PC-9 (cell line): Measurements from ENCODE around the gene C9. TPM values are rescaled to one million over a fixed set of nuclear protein-coding genes. Genes with fewer than 3 reads are reported as not detected.

Experiments
- BruUV-seq: library from RNA; stranded (reverse); fragments of 400-500 nt; replicated peaks from 2 replicates; lab custom pipeline; 2021; lab: Mats Ljungman, UMichigan
- CTCF ChIA-PET: fragments of 300-600 bp; sonication (Branson Sonifier 250); formaldehyde crosslinking; loops from one replicate; lab custom pipeline; 2022; ENCODE audit warnings: antibody characterized with exemption; lab: Charles Lee
- POLR2A ChIA-PET: fragments of 300-600 bp; sonication (Branson Sonifier 250); formaldehyde crosslinking; loops from one replicate; lab custom pipeline; 2022; ENCODE audit warnings: antibody characterized with exemption; ENCODE audit not compliant: unreplicated experiment; lab: Charles Lee
- DNase-seq, 2 experiments: peaks; one replicate each; pipeline versions ENCODE4 v3.0.0 to v3.0.0-alpha.2; 2015 to 2022; ENCODE audit warnings: mixed read lengths in 1 of 2
- H2AFZ ChIP-seq: fragments of 200-600 bp; sonication (generic); 2 replicates; pipeline ENCODE4 v1.8.1; 2017; ENCODE audit warnings: antibody characterized with exemption
- H3F3A ChIP-seq: fragments of 200-600 bp; sonication (generic); 2 replicates; pipeline ENCODE4 v1.8.1; 2017; ENCODE audit warnings: antibody characterized with exemption, mild to moderate bottlenecking, low read depth; ENCODE audit not compliant: insufficient read depth
- H3K27ac ChIP-seq: fragments of 200-600 bp; sonication (generic); 2 replicates; pipeline ENCODE4 v1.6.1; 2016; ENCODE audit warnings: mixed run types
- H3K27me3 ChIP-seq: fragments of 200-600 bp; sonication (generic); 2 replicates; pipeline ENCODE4 v1.6.1; 2016; ENCODE audit warnings: low read depth, mixed run types; ENCODE audit not compliant: insufficient read depth
- H3K36me3 ChIP-seq: fragments of 200-600 bp; sonication (generic); 2 replicates; pipeline ENCODE4 v1.6.1; 2016; ENCODE audit warnings: low read depth, mixed run types
- H3K4me1 ChIP-seq: fragments of 200-600 bp; sonication (generic); replicated peaks from 2 replicates; pipeline ENCODE4 v1.6.1; 2016; ENCODE audit warnings: mixed run types; ENCODE audit not compliant: insufficient read depth
- H3K4me2 ChIP-seq: fragments of 200-600 bp; sonication (generic); 2 replicates; pipeline ENCODE4 v1.6.1; 2017; ENCODE audit warnings: mixed run types
- H3K4me3 ChIP-seq: fragments of 200-600 bp; sonication (generic); 2 replicates; pipeline ENCODE4 v1.6.1; 2016; ENCODE audit warnings: mixed run types
- H3K79me2 ChIP-seq: fragments of 200-600 bp; sonication (generic); 2 replicates; pipeline ENCODE4 v1.6.1; 2017; ENCODE audit warnings: low read depth, mixed run types
- H3K9me2 ChIP-seq: fragments of 200-600 bp; sonication (generic); 2 replicates; pipeline ENCODE4 v1.8.1; 2017; ENCODE audit warnings: mild to moderate bottlenecking; ENCODE audit not compliant: insufficient read depth
- H3K9me3 ChIP-seq: fragments of 200-600 bp; sonication (generic); 2 replicates; pipeline ENCODE4 v1.8.1; 2016; ENCODE audit warnings: low read depth; ENCODE audit not compliant: insufficient read depth
- H4K20me1 ChIP-seq: fragments of 200-600 bp; sonication (generic); 2 replicates; pipeline ENCODE4 v1.8.1; 2017; ENCODE audit not compliant: insufficient read depth
- CTCF ChIP-seq: fragments of 200-600 bp; sonication (generic); conservative IDR thresholded peaks from 2 replicates; pipeline ENCODE4 v1.6.1; 2017; ENCODE audit warnings: mixed run types, antibody characterized with exemption, mild to moderate bottlenecking, moderate library complexity
- EZH2 ChIP-seq: fragments of 200-600 bp; sonication (generic); IDR thresholded peaks from 2 replicates; pipeline ENCODE4 v1.8.0; 2017; ENCODE audit warnings: antibody characterized with exemption, low read depth
- intact Hi-C: fragments of 100-400 bp; cut with micrococcal nuclease; formaldehyde crosslinking; loops from one replicate; pipeline ENCODE4 v1.10.0; 2022; ENCODE audit not compliant: unreplicated experiment
- total RNA-seq: library from RNA; stranded (reverse); gene quantifications from 2 replicates; pipeline ENCODE4 v1.2.3, GENCODE V29; 2021

Gene C9
- total RNA-seq, 1 experiment from 2014 or later = not detected

- H3K36me3 ChIP-seq = no peaks in the 10 kb centered on the region
- no peaks in the 10 kb centered on the region for H3K4me1 ChIP-seq
- H3F3A ChIP-seq = no peaks in the 10 kb centered on the region
- ChIA-PET POLR2A (no interaction called here), CTCF (no interaction called here)
- no TSS peak for BruUV-seq
- H4K20me1 ChIP-seq = no peaks in the 10 kb centered on the region
- H2AFZ ChIP-seq = 0 out of 2 replicates have a peak overlapping the region, but pooled peaks have one; percentile 37
- H3K4me2 ChIP-seq = no peak overlapping the region
- H3K9me2 ChIP-seq = 0 out of 2 replicates have a peak, but pooled peaks cover under 1% of the 10 kb centered on the region
- no peak overlapping the region for H3K27ac ChIP-seq
- no peak overlapping the region for H3K4me3 ChIP-seq
- intact Hi-C loops = no loop called here
- TF ChIP-seq EZH2 (no peak), CTCF (no peak)
- H3K27me3 ChIP-seq = no peaks in the 10 kb centered on the region
- H3K9me3 ChIP-seq = peaks cover 9% of the 10 kb centered on the region; the same call in 1 of the 2 replicates
- H3K79me2 ChIP-seq = no peaks in the 10 kb centered on the region
- DNase-seq = no peak
These were observed 61.8 kb downstream of the C9 start for GRCh38 chr5:39302472-39302871.

DNA sequence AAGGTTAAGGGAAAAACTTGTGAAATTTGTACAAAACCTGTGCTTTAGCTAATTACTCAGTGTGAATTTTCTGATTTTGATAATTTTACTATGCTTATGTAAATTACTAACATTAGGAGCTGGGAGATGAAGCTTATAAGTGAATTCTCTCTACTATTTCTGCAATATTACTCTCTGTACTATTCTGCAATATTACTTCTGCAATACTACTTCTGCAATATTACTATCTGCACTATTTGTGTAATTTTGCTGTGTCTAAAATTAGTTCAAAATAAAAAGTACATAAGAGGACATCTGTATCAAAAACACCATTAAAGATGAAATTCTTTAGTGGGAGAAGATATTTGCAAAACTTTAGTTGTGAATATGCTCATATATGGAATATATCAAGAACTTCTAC lies 62.9 kb downstream of the C9 start:
- H3K9me3 ChIP-seq = peaks cover 9% of the 10 kb centered on the region; the same call in 1 of the 2 replicates
- no peak overlapping the region for H3K4me3 ChIP-seq
- ChIA-PET CTCF (interaction anchor here (0.7 kb wide), 1 partner anchor 9 kb away, joined by 3 read pairs; no protein-coding TSS in a partner anchor), POLR2A (interaction anchor here (0.7 kb wide), 1 partner anchor 85 kb away, joined by 4 read pairs; no protein-coding TSS in a partner anchor)
- H2AFZ ChIP-seq = no peak overlapping the region
- H3K79me2 ChIP-seq = no peaks in the 10 kb centered on the region
- no peaks in the 10 kb centered on the region for H3F3A ChIP-seq
- TF ChIP-seq EZH2 (no peak), CTCF (no peak)
- H3K9me2 ChIP-seq = no peaks in the 10 kb centered on the region
- no peak overlapping the region for H3K4me2 ChIP-seq
- DNase-seq = no peak
- no peaks in the 10 kb centered on the region for H3K36me3 ChIP-seq
- H4K20me1 ChIP-seq = no peaks in the 10 kb centered on the region
- no peak overlapping the region for H3K27ac ChIP-seq
- no TSS peak for BruUV-seq
- H3K27me3 ChIP-seq = no peaks in the 10 kb centered on the region
- intact Hi-C loops = no loop called here
- no peaks in the 10 kb centered on the region for H3K4me1 ChIP-seq

DNA sequence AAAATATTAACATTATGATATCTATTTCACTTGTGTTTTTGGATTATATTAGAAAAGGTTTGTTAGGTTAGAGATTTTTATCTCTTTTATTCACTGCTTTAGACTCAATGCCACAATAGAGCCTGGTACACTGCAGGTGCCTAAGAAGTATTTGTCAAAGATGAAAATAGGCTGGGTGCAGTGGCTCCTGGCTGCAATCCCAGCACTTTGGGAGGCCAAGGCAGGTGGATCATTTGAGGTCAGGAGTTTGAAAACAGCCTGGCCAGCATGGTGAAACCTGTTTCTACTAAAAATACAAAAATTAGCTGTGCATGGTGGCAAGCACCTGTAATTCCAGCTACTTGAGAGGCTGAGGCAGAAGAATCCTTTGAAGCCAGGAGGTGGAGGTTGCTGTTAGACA lies 64.3 kb downstream of the C9 start:
- 0 out of 2 replicates have a peak, but pooled peaks cover 3% of the 10 kb centered on the region for H3K9me2 ChIP-seq
- no peaks in the 10 kb centered on the region for H4K20me1 ChIP-seq
- H3K79me2 ChIP-seq = no peaks in the 10 kb centered on the region
- POLR2A ChIA-PET = no interaction called here
- no peaks in the 10 kb centered on the region for H3K27me3 ChIP-seq
- peaks cover 9% of the 10 kb centered on the region; the same call in 1 of the 2 replicates for H3K9me3 ChIP-seq
- H3K4me1 ChIP-seq = no peaks in the 10 kb centered on the region
- no peak for DNase-seq
- no peak for TF ChIP-seq EZH2
- no peak for TF ChIP-seq CTCF
- CTCF ChIA-PET = no interaction called here
- no peaks in the 10 kb centered on the region for H3K36me3 ChIP-seq
- no TSS peak for BruUV-seq
- H3K4me3 ChIP-seq = no peak overlapping the region
- H3F3A ChIP-seq = no peaks in the 10 kb centered on the region
- intact Hi-C loops = no loop called here
- peak overlapping the region; percentile 52 for H2AFZ ChIP-seq
- H3K4me2 ChIP-seq = no peak overlapping the region
- H3K27ac ChIP-seq = no peak overlapping the region
